K562 (cell line): Measurements from ENCODE around the gene ANKRD65.
A peak's percentile ranks its signal among the peaks of the same experiment; 100 is the strongest.

Source experiments
- SRSF1 ChIP-seq: fragments of 200-400 bp; formaldehyde crosslinking; IDR thresholded peaks from 2 replicates; pipeline ENCODE4 v1.6.1; 2017; ENCODE audit warnings: mild to moderate bottlenecking, low read depth, low read length, moderate library complexity
- TBP ChIP-seq: optimal IDR thresholded peaks from 2 replicates; pipeline ENCODE3; 2011; ENCODE audit warnings: low read depth, low read length, improper control_type of control experiment

GRCh38 chr1:1441002-1441888 lies 20.2 kb upstream of the ANKRD65 start:
- no peak for TF ChIP-seq TBP
- peak; percentile 66; the same call in 1 of the 2 replicates for TF ChIP-seq SRSF1
